BJ (cell line): ENCODE data around the gene SNAPC5. TPM values are rescaled to one million over a fixed set of nuclear protein-coding genes. Genes with fewer than 3 reads are reported as not detected.
"Not testable (repeated sequence)": the region's sequence is repeated elsewhere in the genome, so short reads cannot be mapped to it uniquely, and the experiment has no call there.

Experiments used
- CTCF ChIA-PET: fragments of 350-600 bp; formaldehyde crosslinking; extraction: SDS; loops from one replicate; lab custom pipeline; 2021; ENCODE audit warnings: antibody characterized with exemption, inconsistent platforms; lab: Yijun Ruan, JAX
- POLR2A ChIA-PET: fragments of 300-600 bp; sonication (Branson Sonifier 250); formaldehyde crosslinking; extraction: SDS; loops from one replicate; lab custom pipeline; 2021; ENCODE audit warnings: antibody characterized with exemption; lab: Charles Lee
- DNase-seq: peaks from one replicate; pipeline ENCODE4 v3.0.0-alpha.2; 2011; ENCODE audit warnings: low read depth
- H3K27me3 ChIP-seq: 2 replicates; pipeline ENCODE4 v1.6.0; 2011; ENCODE audit warnings: low read length; ENCODE audit not compliant: control insufficient read depth, insufficient read depth
- H3K36me3 ChIP-seq: 2 replicates; pipeline ENCODE4 v1.5.1; 2011; ENCODE audit warnings: low read length; ENCODE audit not compliant: control insufficient read depth, insufficient read depth
- H3K4me3 ChIP-seq: 2 replicates; pipeline ENCODE4 v1.5.1; 2011; ENCODE audit warnings: low read depth, mild to moderate bottlenecking, control low read depth, low read length
- polyA plus RNA-seq: library from polyadenylated mRNA; depleted of rRNA; stranded (reverse); fragments of >200 nt; gene quantifications from 2 replicates; pipeline ENCODE4 v1.2.3, GENCODE V29; 2011
- TF ChIP-seq, protein P1 (sequence below): IDR thresholded peaks from 2 replicates; pipeline ENCODE4 v1.5.1; 2011; ENCODE audit warnings: low read depth, mild to moderate bottlenecking, control low read depth, inconsistent platforms, low read length, moderate library complexity; ENCODE audit not compliant: insufficient read depth

SNAPC5 gene
- polyA plus RNA-seq, 1 experiment = 22.7 TPM

DNA sequence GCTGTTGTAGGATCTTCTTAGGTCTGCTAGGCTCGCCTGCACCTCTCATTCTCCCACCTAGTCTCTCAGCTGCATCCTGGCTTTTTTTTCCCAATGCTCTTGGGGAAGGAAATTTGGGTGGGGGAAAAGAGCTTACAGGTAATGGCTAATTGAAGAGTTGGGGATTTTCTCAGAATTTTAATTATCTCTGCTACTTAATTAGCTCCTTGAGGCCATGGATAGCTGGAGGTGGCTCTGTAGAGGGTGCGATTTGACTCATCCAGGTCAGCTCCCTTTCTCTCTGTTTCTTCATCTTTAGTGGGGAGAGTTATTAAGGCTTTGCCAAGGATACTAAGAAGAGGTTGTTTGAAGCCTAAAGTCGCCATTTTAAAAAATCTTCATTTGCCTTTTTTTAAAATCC, 22.6 kb downstream of the SNAPC5 start:
- no peaks in the 10 kb centered on the region for H3K27me3 ChIP-seq
- ChIA-PET POLR2A (interaction anchor here (0.7 kb wide), 2 partner anchors 20 to 767 kb away, joined by 3 to 5 read pairs; no protein-coding TSS in a partner anchor), CTCF (interaction anchor here (1.3 to 2.0 kb wide), 3 partner anchors 23 to 92 kb away, joined by 3 to 9 read pairs (median 5); partner anchors contain the start of genes MAP2K1 and SNAPC5)
- TF ChIP-seq, protein P1, sequence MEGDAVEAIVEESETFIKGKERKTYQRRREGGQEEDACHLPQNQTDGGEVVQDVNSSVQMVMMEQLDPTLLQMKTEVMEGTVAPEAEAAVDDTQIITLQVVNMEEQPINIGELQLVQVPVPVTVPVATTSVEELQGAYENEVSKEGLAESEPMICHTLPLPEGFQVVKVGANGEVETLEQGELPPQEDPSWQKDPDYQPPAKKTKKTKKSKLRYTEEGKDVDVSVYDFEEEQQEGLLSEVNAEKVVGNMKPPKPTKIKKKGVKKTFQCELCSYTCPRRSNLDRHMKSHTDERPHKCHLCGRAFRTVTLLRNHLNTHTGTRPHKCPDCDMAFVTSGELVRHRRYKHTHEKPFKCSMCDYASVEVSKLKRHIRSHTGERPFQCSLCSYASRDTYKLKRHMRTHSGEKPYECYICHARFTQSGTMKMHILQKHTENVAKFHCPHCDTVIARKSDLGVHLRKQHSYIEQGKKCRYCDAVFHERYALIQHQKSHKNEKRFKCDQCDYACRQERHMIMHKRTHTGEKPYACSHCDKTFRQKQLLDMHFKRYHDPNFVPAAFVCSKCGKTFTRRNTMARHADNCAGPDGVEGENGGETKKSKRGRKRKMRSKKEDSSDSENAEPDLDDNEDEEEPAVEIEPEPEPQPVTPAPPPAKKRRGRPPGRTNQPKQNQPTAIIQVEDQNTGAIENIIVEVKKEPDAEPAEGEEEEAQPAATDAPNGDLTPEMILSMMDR = no peak
- H3K4me3 ChIP-seq = no peak overlapping the region
- no peaks in the 10 kb centered on the region for H3K36me3 ChIP-seq
- no peak for DNase-seq

GRCh38 chr15:66474135-66474534, 23.4 kb downstream of the SNAPC5 start:
- TF ChIP-seq, protein P1 = no peak
- no peaks in the 10 kb centered on the region for H3K36me3 ChIP-seq
- DNase-seq = no peak
- POLR2A ChIA-PET = no interaction called here
- CTCF ChIA-PET = interaction anchor here (1.3 to 2.0 kb wide), 3 partner anchors 24 to 93 kb away, joined by 3 to 9 read pairs (median 5); partner anchors contain the start of genes MAP2K1 and SNAPC5
- no peaks in the 10 kb centered on the region for H3K27me3 ChIP-seq
- no peak overlapping the region for H3K4me3 ChIP-seq

DNA sequence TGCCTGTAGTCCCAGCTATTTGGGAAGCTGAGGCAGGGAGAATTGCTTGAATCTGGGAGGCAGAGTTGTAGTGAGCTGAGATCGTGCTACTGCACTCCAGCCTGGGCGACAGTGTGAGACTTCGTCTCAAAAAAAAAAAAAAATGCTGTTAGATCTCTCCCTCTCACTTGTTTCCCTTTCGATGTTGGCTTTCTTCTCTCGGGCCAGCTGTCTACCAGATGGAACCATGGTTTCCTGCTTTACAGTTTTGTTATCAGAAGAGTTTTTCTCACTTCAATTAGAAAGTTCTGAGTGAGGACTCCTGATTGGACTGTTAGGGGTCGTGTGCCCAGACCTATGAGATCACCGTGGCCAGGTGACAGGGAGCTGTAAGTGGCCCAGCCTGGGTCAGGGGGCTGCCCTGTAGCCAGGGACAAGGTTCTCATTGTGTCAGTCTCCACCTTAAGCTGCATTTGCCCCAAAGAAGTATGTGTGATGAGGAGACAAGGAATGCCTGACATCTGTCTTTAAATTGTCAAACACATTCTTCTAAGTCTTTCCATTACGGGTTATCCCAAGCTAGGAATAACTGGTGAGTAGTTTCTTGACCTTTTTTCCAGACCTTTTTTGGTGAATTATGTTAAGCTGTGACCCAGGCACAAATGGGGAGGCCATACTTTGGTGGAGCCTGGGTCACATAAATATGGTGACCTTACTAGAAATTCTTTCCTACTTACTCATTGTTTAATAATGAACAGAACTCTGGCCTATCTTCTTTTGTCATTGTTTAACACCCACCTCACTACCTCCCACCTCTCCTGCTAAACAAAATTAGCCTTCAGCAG, 25.2 kb downstream of the SNAPC5 start:
- ChIA-PET CTCF (interaction anchor here (0.9 to 3.2 kb wide), 4 partner anchors 11 to 85 kb away, joined by 3 to 21 read pairs (median 4); partner anchors contain the start of gene SNAPC5), POLR2A (interaction anchor here (0.6 kb wide), 1 partner anchor 85 kb away, joined by 14 read pairs; the partner anchor contains the start of gene MAP2K1)
- no peak for DNase-seq
- Histone ChIP-seq H3K4me3 (no peak overlapping the region), H3K36me3 (no peaks in the 10 kb centered on the region), H3K27me3 (no peaks in the 10 kb centered on the region)
- TF ChIP-seq, protein P1 = no peak

DNA sequence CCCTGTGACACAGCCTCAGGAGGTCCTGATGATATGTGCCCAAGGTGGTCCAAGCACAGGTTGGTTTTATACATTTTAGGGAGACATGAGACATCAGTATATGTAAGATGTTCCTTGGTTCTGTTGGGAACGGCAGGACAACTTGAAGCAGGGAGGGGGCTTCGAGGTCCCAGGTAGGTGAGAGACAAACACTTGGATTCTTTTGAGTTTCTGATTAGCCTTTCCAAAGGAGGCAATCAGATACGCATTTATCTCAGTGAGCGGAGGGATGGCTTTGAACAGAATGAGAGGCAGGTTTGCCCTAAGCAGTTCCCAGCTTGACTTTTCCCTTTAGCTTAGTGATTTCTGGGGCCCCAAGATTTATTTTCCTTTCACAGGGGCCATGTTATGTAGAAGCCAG, 26.7 kb downstream of the SNAPC5 start:
- H3K36me3 ChIP-seq, DNase-seq, POLR2A ChIA-PET, H3K4me3 ChIP-seq, H3K27me3 ChIP-seq: not testable (repeated sequence)
- CTCF ChIA-PET = interaction anchor here (0.6 to 3.2 kb wide), 4 partner anchors 9 to 84 kb away, joined by 3 to 21 read pairs (median 4); partner anchors contain the start of genes MAP2K1 and SNAPC5

GRCh38 chr15:66467162-66468040, 30.2 kb downstream of the SNAPC5 start:
- DNase-seq, H3K27me3 ChIP-seq, H3K36me3 ChIP-seq, POLR2A ChIA-PET, H3K4me3 ChIP-seq: not testable (repeated sequence)
- CTCF ChIA-PET = interaction anchor here (0.6 to 1.7 kb wide), 4 partner anchors 9 to 509 kb away, joined by 3 to 5 read pairs (median 4); partner anchors contain the start of gene SNAPC5

- CTCF ChIA-PET, POLR2A ChIA-PET, DNase-seq: not testable (repeated sequence)
Measured at GRCh38 chr15:66465294-66465693, 32.3 kb downstream of the SNAPC5 start.

More at GRCh38 chr15:66465294-66465693, 32.3 kb downstream of the SNAPC5 start:
- H3K4me3 ChIP-seq, H3K36me3 ChIP-seq, H3K27me3 ChIP-seq: not testable (repeated sequence)
